Mesenchymal stem cell (in vitro differentiated cells and primary cell): ENCODE results near the gene KCNIP4.

Experiments used
- DNase-seq: peaks from one replicate; pipeline ENCODE4 v3.0.0-alpha.2; 2013
- H2AFZ ChIP-seq: one replicate; pipeline ENCODE4 v1.6.1; 2013; ENCODE audit warnings: low read depth, mild to moderate bottlenecking, control low read depth, inconsistent platforms, low read length, moderate library complexity
- H2AK5ac ChIP-seq: 2 replicates; pipeline ENCODE4 v1.6.1; 2013; ENCODE audit warnings: low read length, moderate library complexity, mild to moderate bottlenecking, inconsistent platforms; ENCODE audit not compliant: severe bottlenecking
- H2BK120ac ChIP-seq: one replicate; pipeline ENCODE4 v1.6.1; 2013; ENCODE audit warnings: low read depth, mild to moderate bottlenecking, inconsistent platforms, low read length, moderate library complexity
- H2BK12ac ChIP-seq, 2 experiments: one replicate each; pipeline ENCODE4 v1.6.1; 2013; ENCODE audit warnings: inconsistent platforms in 2 of 2, low read length in 2 of 2, mild to moderate bottlenecking in 2 of 2, moderate library complexity in 2 of 2, control low read depth in 1 of 2
- H2BK15ac ChIP-seq: one replicate; pipeline ENCODE4 v1.6.1; 2013; ENCODE audit warnings: mild to moderate bottlenecking, low read depth, inconsistent platforms; ENCODE audit not compliant: poor library complexity, severe bottlenecking
- H2BK5ac ChIP-seq: 2 replicates; pipeline ENCODE4 v1.6.1; 2013; ENCODE audit warnings: low read depth, mild to moderate bottlenecking, low read length, control low read depth, inconsistent platforms; ENCODE audit not compliant: poor library complexity, severe bottlenecking
- H3K14ac ChIP-seq, 2 experiments: one replicate each; pipeline ENCODE4 v1.6.1; 2013; ENCODE audit warnings: inconsistent platforms in 2 of 2, low read length in 2 of 2, control low read depth in 1 of 2, mild to moderate bottlenecking in 1 of 2, moderate library complexity in 1 of 2
- H3K18ac ChIP-seq, 2 experiments: one replicate each; pipeline ENCODE4 v1.6.1; 2013; ENCODE audit warnings: inconsistent platforms in 2 of 2, low read length in 2 of 2, control low read depth in 1 of 2, low read depth in 1 of 2, mild to moderate bottlenecking in 1 of 2
- H3K23ac ChIP-seq, 2 experiments: one replicate each; pipeline ENCODE4 v1.6.1; 2013; ENCODE audit warnings: inconsistent platforms in 2 of 2, low read length in 2 of 2, mild to moderate bottlenecking in 2 of 2, moderate library complexity in 2 of 2, control low read depth in 1 of 2
- H3K27ac ChIP-seq: 2 replicates; pipeline ENCODE4 v1.5.1; 2013; ENCODE audit warnings: mild to moderate bottlenecking, moderate library complexity, low read length, control low read depth, inconsistent platforms; ENCODE audit not compliant: poor library complexity, severe bottlenecking
- H3K27me3 ChIP-seq, 2 experiments: 2 replicates each; pipeline versions ENCODE4 v1.6.1 to v1.7.0; 2013; ENCODE audit warnings: low read length in 2 of 2, mild to moderate bottlenecking in 2 of 2, moderate library complexity in 2 of 2, control low read depth in 1 of 2, inconsistent platforms in 1 of 2; ENCODE audit not compliant: control insufficient read depth in 1 of 2, insufficient read depth in 1 of 2
- H3K36me3 ChIP-seq, 2 experiments: 2 replicates each; pipeline versions ENCODE4 v1.6.1 to v1.7.0; 2013; ENCODE audit warnings: low read length in 2 of 2, control low read depth in 1 of 2, inconsistent platforms in 1 of 2, low read depth in 1 of 2, mild to moderate bottlenecking in 1 of 2; ENCODE audit not compliant: insufficient read depth in 2 of 2, control insufficient read depth in 1 of 2
- H3K4ac ChIP-seq, 2 experiments: one replicate each; pipeline ENCODE4 v1.6.1; 2013; ENCODE audit warnings: inconsistent platforms in 2 of 2, low read length in 2 of 2, mild to moderate bottlenecking in 2 of 2, moderate library complexity in 2 of 2, control low read depth in 1 of 2, low read depth in 1 of 2
- H3K4me1 ChIP-seq: 2 replicates; pipeline ENCODE4 v1.6.1; 2013; ENCODE audit warnings: low read depth, low read length, control low read depth; ENCODE audit not compliant: control insufficient read depth, insufficient read depth
- H3K4me2 ChIP-seq: 2 replicates; pipeline ENCODE4 v1.6.1; 2013; ENCODE audit warnings: low read length, mild to moderate bottlenecking, inconsistent platforms; ENCODE audit not compliant: poor library complexity, severe bottlenecking
- H3K4me3 ChIP-seq, 2 experiments: 2 replicates each; pipeline versions ENCODE4 v1.5.1 to v1.7.0; 2013; ENCODE audit warnings: low read length in 2 of 2, mild to moderate bottlenecking in 2 of 2, control low read depth in 1 of 2, low read depth in 1 of 2; ENCODE audit not compliant: insufficient read depth in 1 of 2
- H3K79me1 ChIP-seq: replicated peaks from 2 replicates; pipeline ENCODE4 v1.6.1; 2013; ENCODE audit warnings: mild to moderate bottlenecking, control low read depth, low read length, inconsistent platforms; ENCODE audit not compliant: poor library complexity, severe bottlenecking
- H3K9ac ChIP-seq: 2 replicates; pipeline ENCODE4 v1.7.0; 2013; ENCODE audit warnings: mild to moderate bottlenecking, low read length, moderate library complexity
- H3K9me3 ChIP-seq: 2 replicates; pipeline ENCODE4 v1.7.0; 2013; ENCODE audit warnings: mild to moderate bottlenecking, low read length; ENCODE audit not compliant: control insufficient read depth
- H4K8ac ChIP-seq: one replicate; pipeline ENCODE4 v1.6.1; 2013; ENCODE audit warnings: inconsistent platforms, mild to moderate bottlenecking, low read length, moderate library complexity
- H4K91ac ChIP-seq: one replicate; pipeline ENCODE4 v1.6.1; 2013; ENCODE audit warnings: mild to moderate bottlenecking, low read length, inconsistent platforms
- WGBS: methylation state at CpG from one replicate; pipeline ENCODE4 v1.1.7; 2013; ENCODE audit warnings: mixed read lengths; 5-methylcytosine and 5-hydroxymethylcytosine counted together

The KCNIP4 gene

GRCh38 chr4:21139327-21139726 is 809.2 kb downstream of the KCNIP4 start:
- WGBS: 79% methylated on average over 4 of the region's 4 CpGs
- Histone ChIP-seq H3K36me3 (no peaks in the 10 kb centered on the region), H3K27ac (no peak overlapping the region)

GRCh38 chr4:21136051-21136630 is 812.4 kb downstream of the KCNIP4 start:
- no peaks in the 10 kb centered on the region for H3K27me3 ChIP-seq
- H2AK5ac ChIP-seq: no peak overlapping the region
- H3K4me1 ChIP-seq: no peaks in the 10 kb centered on the region
- no peak overlapping the region for H2BK5ac ChIP-seq
- H2AFZ ChIP-seq: no peak overlapping the region
- no peak overlapping the region for H4K8ac ChIP-seq
- no peak overlapping the region for H2BK120ac ChIP-seq
- no peak overlapping the region for H2BK15ac ChIP-seq
- H3K36me3 ChIP-seq: no peaks in the 10 kb centered on the region
- no peak overlapping the region for H3K4me2 ChIP-seq
- no peak overlapping the region for H3K27ac ChIP-seq
- H3K4ac ChIP-seq: no peak overlapping the region
- no peak overlapping the region for H4K91ac ChIP-seq
- no peak overlapping the region for H2BK12ac ChIP-seq
- H3K79me1 ChIP-seq: no peaks in the 10 kb centered on the region
- no peak overlapping the region for H3K18ac ChIP-seq
- no peak overlapping the region for H3K23ac ChIP-seq
- DNase-seq: no peak
- no peak overlapping the region for H3K14ac ChIP-seq
- 100% methylated on average over 2 of the region's 5 CpGs for WGBS
- H3K9ac ChIP-seq: no peak overlapping the region
- no peaks in the 10 kb centered on the region for H3K9me3 ChIP-seq
- H3K4me3 ChIP-seq: no peak overlapping the region

More at GRCh38 chr4:21139327-21139726, 809.2 kb downstream of the KCNIP4 start:
- Histone ChIP-seq H3K4me1 (no peaks in the 10 kb centered on the region), H3K9me3 (peaks cover 3% of the 10 kb centered on the region), H2BK120ac (no peak overlapping the region), H3K9ac (no peak overlapping the region), H3K4me2 (no peak overlapping the region), H2BK12ac (no peak overlapping the region), H2AFZ (no peak overlapping the region), H2BK5ac (no peak overlapping the region), H3K27me3 (no peaks in the 10 kb centered on the region), H3K4me3 (no peak overlapping the region), H3K4ac (no peak overlapping the region), H3K23ac (no peak overlapping the region), H2AK5ac (no peak overlapping the region), H3K18ac (no peak overlapping the region), H4K91ac (no peak overlapping the region), H3K79me1 (no peaks in the 10 kb centered on the region), H2BK15ac (no peak overlapping the region), H4K8ac (no peak overlapping the region), H3K14ac (no peak overlapping the region)
- no peak for DNase-seq

GRCh38 chr4:21134994-21135393 is 813.6 kb downstream of the KCNIP4 start:
- 86% methylated on average over 2 of the region's 2 CpGs for WGBS
- no peak overlapping the region for H2AFZ ChIP-seq
- DNase-seq: peak; percentile 35
- H3K79me1 ChIP-seq: no peaks in the 10 kb centered on the region
- H3K23ac ChIP-seq: no peak overlapping the region
- no peaks in the 10 kb centered on the region for H3K27me3 ChIP-seq
- no peaks in the 10 kb centered on the region for H3K36me3 ChIP-seq
- no peak overlapping the region for H3K18ac ChIP-seq
- H2BK120ac ChIP-seq: no peak overlapping the region
- H3K4me1 ChIP-seq: no peaks in the 10 kb centered on the region
- H3K27ac ChIP-seq: no peak overlapping the region
- no peak overlapping the region for H3K4ac ChIP-seq
- no peak overlapping the region for H4K91ac ChIP-seq
- no peak overlapping the region for H3K9ac ChIP-seq
- no peak overlapping the region for H3K4me3 ChIP-seq
- H4K8ac ChIP-seq: no peak overlapping the region
- H2BK15ac ChIP-seq: no peak overlapping the region
- H3K4me2 ChIP-seq: no peak overlapping the region
- no peaks in the 10 kb centered on the region for H3K9me3 ChIP-seq
- no peak overlapping the region for H2BK12ac ChIP-seq
- no peak overlapping the region for H3K14ac ChIP-seq
- no peak overlapping the region for H2AK5ac ChIP-seq
- no peak overlapping the region for H2BK5ac ChIP-seq

GRCh38 chr4:21130606-21131005 is 818.0 kb downstream of the KCNIP4 start:
- Histone ChIP-seq H3K18ac (no peak overlapping the region), H3K14ac (no peak overlapping the region), H3K4me2 (no peak overlapping the region), H2BK15ac (no peak overlapping the region), H3K79me1 (no peaks in the 10 kb centered on the region), H3K23ac (no peak overlapping the region), H2BK120ac (no peak overlapping the region), H3K4ac (no peak overlapping the region), H2AK5ac (no peak overlapping the region), H2BK12ac (no peak overlapping the region), H2BK5ac (no peak overlapping the region), H3K4me1 (no peaks in the 10 kb centered on the region), H3K4me3 (no peak overlapping the region), H3K9me3 (no peaks in the 10 kb centered on the region), H3K9ac (no peak overlapping the region), H3K36me3 (no peaks in the 10 kb centered on the region), H2AFZ (no peak overlapping the region), H4K8ac (no peak overlapping the region), H3K27me3 (no peaks in the 10 kb centered on the region), H3K27ac (no peak overlapping the region), H4K91ac (no peak overlapping the region)
- DNase-seq: no peak
